GM18951 (cell line): ENCODE measurements around the gene NLRP6.
"Not testable (repeated sequence)": the region's sequence is repeated elsewhere in the genome, so short reads cannot be mapped to it uniquely, and the experiment has no call there.

Source experiments
- POLR2A ChIP-seq: IDR thresholded peaks from 4 replicates; pipeline ENCODE4 v1.6.1; 2011; ENCODE audit warnings: mild to moderate bottlenecking; ENCODE audit not compliant: insufficient read length, insufficient read depth; ENCODE audit errors: extremely low read depth
- in situ Hi-C: fragments of 300-500 bp; cut with MboI; formaldehyde crosslinking; loops from one replicate; pipeline ENCODE4 v1.12.0; 2022; ENCODE audit warnings: low sequenced_read_pairs, mixed read lengths, inconsistent platforms; ENCODE audit not compliant: unreplicated experiment

NLRP6 gene

DNA sequence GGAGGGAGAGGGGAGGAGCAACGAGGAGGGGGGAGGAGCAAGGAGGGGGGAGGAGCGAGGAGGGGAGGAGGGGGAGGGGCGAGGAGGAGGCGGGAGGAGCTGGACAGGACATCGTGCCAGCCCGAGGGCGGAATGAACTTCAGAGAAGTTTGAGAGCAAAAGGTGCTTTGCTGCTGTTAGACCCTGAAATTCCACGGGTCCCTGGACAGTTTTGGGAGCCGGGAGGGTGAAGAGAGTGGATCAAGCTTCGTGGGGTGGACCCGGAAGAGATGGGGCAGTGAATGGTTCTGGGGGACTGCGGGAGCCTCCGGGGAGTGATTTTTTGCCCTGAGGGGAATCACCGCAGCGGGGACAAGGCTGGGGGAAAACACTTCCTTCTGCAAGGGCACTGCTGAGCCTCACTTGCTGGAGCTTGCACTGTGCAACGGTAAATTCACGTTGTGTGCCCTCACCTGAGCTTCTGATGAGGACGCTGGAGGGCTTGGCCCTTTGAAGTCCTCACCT is 10.7 kb upstream of the NLRP6 start:
- in situ Hi-C loops = no loop called here
- peak; percentile 60 for TF ChIP-seq POLR2A

DNA sequence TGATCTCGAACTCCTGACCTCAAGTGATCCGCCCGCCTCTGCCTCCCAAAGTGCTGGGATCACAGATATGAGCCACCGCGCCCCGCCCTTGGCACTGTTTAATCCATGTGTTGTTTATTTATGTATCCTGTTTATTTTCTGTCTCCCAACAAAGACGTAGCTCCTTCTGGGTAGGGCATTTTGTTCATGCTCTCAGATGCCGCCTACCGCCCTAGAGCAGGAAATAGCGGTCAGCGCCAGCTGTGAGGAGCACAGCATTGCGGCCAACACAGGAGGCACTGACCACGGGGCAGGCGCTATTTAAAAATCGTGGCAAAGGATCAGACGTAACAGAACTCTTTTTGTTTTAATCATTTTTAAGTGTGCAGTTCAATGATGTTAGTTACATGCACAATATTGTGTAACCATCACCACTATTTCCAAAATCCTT is 9.5 kb upstream of the NLRP6 start:
- in situ Hi-C loops = not testable (repeated sequence)
- TF ChIP-seq POLR2A = peak; percentile 22

DNA sequence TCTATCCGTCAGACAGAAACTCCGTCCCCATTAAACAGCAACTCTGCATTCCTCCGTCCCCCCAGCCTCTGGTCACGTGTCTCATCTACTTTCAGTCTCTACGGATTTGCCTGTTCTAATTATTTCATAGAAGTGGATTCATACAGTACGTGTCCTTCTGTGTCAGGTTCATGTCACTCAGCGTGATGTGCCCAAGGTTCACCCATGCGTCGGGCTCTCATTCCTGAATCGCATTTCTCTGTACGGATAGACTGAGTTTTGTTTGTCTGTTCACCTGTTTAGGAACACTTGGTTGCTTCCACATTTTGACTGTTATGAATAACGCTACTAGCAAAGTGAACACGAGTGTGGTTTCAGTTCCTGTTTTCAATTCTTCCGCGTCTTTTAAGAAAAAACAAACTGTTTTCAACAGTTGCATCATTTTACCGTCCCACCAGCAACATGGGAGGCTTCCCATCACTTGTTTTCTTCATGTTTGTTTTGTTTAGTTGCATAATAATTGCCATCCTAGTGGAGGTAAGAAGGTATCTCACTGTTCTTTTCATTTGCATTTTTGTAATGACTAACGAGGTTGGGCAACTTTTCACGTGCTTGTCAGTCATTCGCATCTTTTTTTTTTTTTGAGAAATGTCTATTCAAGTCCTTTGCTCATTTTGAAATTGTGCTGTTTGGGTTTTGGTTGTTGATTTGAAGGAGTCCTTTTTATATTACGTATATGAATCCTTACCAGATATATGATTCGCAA is 8.9 kb upstream of the NLRP6 start:
- in situ Hi-C loops = no loop called here
- TF ChIP-seq POLR2A = peak; percentile 12

DNA sequence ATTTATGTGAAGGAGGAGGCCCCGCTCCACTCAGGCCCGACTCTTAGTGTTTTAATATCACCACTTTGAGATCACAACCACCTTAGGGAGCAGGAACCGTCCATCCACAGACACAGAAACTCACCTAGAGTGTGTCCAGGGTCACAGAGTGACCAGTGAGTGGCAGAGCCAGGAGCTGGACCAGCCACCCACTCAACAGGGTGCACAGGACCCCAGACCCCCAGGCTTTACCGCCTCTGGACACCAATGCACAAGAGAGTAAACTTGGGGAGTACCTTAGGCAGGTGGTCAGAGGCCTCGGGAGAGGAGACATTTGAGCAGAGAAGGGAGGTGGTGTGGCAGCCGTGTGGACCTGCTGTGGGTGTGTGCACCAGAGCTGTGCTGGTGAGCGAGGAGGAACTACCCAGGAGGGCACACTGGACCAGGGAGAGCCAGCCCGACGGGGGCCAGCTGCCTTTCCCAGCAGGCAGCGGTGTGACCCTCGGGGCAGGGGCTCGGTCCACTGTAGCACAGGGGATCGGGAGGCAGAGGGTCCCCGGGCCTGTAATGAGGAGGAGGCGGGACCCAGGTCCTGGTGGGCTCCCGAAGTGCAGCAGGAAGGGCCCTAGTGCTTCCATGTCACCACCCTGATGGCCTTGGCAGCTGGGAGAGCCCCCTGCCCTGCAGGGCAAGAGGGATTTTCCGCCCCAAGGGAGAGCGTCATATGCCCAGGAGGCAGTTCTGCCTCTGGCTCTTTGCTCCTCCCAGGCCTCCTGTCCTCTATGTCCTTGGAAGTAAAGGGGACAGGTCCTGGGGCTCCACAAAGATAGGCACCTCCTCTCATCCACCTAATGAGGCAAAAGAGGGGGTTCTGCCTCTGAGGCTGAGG is 7.5 kb upstream of the NLRP6 start:
- in situ Hi-C loops = no loop called here
- TF ChIP-seq POLR2A = no peak

DNA sequence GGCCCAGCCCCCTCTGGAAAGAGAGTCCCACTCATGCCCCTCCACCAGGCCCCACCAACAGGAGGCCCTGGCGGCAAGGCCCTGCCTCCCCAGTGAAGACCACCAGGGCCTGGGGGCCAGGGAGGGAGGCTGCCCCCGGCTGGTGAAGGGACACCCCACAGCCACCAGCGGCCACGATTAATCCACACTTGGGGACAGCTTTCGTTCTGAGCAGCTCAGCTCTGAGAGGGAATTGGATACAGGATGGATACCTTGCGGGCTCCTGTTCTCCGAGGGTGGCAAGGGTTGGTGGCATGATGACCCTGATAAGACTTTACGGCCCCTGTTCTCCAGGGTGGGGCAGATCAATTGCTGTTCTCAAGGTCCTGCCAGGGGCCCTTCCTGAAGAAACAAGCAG is 6.9 kb upstream of the NLRP6 start:
- no peak for TF ChIP-seq POLR2A
- in situ Hi-C loops = no loop called here

DNA sequence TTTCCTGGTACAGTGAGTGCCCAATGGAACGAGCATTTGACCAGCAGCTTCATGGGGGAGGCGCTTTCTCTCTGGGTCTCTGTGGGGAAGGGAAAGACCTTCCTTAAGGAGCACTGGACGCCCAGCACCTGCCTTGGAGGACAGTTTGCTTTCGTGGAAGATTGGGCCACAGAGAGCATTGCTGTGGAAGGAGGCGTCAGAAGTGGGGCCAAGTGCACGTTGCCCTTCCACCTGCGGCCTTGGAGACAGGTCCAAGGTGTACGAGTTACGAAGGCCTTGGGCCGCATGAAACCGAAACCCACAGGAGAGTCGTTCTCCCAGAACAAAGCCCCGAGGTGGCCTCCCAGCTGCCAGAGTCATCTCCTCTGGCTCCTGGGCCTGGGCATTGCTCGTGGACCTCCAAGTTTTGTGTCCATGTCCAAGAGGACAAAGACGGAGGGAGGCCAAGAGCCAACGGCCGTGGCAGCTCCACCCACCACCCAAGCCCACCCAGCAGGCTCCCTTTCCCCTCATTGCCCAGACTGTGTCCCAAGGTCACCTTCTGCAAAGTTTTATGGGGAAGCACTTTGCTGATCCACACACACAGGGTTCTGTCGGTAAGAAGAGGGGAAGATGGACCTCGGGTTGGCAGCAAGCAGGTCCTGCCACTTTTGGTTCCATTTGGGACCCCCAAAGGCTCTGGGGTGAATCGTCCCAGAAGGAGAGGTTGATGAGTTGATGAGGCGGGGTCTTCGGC is 5.8 kb upstream of the NLRP6 start:
- in situ Hi-C loops = no loop called here
- no peak for TF ChIP-seq POLR2A

DNA sequence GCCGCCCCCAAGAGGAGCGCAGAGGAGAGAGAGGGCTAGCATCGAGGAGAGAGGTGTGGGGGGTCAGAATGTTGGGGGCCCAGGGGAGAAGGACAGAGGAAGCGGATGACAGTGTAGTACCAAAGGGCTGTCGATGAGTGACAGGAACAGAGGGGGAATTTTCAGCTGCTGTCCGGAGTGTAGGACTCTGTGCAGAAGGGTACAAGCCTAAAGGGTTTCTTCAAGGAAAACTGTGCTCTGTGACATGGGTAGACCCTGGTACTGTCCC is 5.3 kb upstream of the NLRP6 start:
- no peak for TF ChIP-seq POLR2A
- in situ Hi-C loops = no loop called here

DNA sequence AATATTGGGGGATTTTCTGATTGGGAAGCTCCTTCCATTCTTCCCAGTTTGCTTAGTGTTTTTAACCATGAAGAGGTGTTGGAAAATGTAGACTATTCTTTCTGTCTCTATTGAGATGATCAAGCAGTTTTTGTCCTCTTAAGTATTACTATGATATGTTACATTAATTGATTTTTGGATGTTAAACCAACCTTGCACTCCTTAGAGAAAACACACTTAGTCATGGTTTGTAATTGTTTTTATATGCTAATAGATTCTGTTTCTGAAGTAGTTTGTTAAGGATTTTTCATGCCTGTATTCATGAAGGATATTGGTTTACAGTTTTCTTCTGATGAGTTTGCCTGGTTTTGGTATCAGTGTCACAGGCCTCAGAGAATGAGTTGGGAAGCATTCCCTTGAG is 2.0 kb upstream of the NLRP6 start:
- TF ChIP-seq POLR2A = no peak
- in situ Hi-C loops = no loop called here

DNA sequence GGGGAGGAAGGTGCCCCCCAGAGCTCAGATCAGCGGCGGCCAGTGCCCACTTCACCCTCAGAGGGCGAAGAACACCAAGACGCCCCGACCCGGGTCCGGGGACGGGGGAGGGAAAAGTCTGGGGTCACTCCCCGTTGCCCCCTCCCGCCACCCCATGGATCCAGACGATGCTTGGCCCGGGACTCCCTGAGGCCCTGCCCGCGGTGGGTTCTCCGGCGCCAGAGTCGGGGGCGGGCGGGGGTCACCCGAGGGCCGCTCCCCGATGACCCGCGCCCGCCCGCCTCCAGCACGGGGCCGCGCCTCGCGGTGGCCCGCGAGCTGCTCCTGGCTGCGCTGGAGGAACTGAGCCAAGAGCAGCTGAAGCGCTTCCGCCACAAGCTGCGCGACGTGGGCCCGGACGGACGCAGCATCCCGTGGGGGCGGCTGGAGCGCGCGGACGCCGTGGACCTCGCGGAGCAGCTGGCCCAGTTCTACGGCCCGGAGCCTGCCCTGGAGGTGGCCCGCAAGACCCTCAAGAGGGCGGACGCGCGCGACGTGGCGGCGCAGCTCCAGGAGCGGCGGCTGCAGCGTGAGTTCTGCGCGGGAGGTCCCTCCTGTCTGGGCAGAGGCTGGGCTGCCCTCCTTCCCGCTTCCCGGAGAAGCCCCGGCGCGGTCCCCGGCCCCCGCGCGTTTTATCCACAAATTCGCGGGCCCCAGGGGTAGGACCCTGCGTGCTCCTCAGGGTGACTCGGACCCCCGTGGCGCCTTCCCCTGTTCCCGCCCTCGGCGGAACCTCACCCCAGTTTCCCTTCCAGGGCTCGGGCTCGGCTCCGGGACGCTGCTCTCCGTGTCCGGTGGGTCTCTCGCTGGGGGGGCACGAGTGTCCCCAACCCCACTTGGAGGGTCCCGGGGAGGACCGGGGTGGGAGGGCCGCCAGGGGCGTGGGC is 1.1 kb downstream of the NLRP6 start:
- in situ Hi-C loops = no loop called here
- no peak for TF ChIP-seq POLR2A

DNA sequence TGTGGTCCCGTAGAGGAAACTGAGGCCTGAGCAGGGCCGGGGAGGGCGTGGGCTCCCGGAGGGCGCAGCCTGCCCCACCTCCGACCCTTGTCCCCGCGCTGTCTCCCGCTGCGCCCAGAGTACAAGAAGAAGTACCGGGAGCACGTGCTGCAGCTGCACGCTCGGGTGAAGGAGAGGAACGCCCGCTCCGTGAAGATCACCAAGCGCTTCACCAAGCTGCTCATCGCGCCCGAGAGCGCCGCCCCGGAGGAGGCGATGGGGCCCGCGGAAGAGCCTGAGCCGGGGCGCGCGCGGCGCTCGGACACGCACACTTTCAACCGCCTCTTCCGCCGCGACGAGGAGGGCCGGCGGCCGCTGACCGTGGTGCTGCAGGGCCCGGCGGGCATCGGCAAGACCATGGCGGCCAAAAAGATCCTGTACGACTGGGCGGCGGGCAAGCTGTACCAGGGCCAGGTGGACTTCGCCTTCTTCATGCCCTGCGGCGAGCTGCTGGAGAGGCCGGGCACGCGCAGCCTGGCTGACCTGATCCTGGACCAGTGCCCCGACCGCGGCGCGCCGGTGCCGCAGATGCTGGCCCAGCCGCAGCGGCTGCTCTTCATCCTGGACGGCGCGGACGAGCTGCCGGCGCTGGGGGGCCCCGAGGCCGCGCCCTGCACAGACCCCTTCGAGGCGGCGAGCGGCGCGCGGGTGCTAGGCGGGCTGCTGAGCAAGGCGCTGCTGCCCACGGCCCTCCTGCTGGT is 1.9 kb downstream of the NLRP6 start:
- in situ Hi-C loops = no loop called here
- TF ChIP-seq POLR2A = no peak

DNA sequence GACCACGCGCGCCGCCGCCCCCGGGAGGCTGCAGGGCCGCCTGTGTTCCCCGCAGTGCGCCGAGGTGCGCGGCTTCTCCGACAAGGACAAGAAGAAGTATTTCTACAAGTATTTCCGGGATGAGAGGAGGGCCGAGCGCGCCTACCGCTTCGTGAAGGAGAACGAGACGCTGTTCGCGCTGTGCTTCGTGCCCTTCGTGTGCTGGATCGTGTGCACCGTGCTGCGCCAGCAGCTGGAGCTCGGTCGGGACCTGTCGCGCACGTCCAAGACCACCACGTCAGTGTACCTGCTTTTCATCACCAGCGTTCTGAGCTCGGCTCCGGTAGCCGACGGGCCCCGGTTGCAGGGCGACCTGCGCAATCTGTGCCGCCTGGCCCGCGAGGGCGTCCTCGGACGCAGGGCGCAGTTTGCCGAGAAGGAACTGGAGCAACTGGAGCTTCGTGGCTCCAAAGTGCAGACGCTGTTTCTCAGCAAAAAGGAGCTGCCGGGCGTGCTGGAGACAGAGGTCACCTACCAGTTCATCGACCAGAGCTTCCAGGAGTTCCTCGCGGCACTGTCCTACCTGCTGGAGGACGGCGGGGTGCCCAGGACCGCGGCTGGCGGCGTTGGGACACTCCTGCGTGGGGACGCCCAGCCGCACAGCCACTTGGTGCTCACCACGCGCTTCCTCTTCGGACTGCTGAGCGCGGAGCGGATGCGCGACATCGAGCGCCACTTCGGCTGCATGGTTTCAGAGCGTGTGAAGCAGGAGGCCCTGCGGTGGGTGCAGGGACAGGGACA is 2.7 kb downstream of the NLRP6 start:
- in situ Hi-C loops = no loop called here
- no peak for TF ChIP-seq POLR2A
